Upper lobe of left lung (tissue), 6 donors: Measurements from ENCODE around the gene SP7. TPM values are rescaled to one million over a fixed set of nuclear protein-coding genes. Genes with fewer than 3 reads are reported as not detected.

Experiments used
- ATAC-seq, 2 donors: fragments of 200-7000 bp; cut with Tn5 transposase; one replicate each; pipeline ENCODE4 v1.9.1; 2022; ENCODE audit warnings: mild to moderate bottlenecking in 2 of 2, moderate library complexity in 2 of 2; ENCODE audit not compliant: low FRiP score in 2 of 2
- DNase-seq, 2 donors: peaks; one replicate each; pipeline ENCODE4 v3.0.0-alpha.2; 2019 to 2020
- H3K27ac ChIP-seq, 4 donors: fragments of 200-600 bp; sonication (generic); one replicate each; pipeline ENCODE4 v1.5.1; 2016 to 2019
- H3K27me3 ChIP-seq, 4 donors: fragments of 200-600 bp; sonication (generic); one replicate each; pipeline ENCODE4 v1.5.1; 2017 to 2019
- H3K36me3 ChIP-seq, 4 donors: fragments of 200-600 bp; sonication (generic); one replicate each; pipeline ENCODE4 v1.5.1; 2016 to 2019
- H3K4me1 ChIP-seq, 4 donors: fragments of 200-600 bp; sonication (generic); one replicate each; pipeline ENCODE4 v1.5.1; 2018 to 2019
- H3K4me3 ChIP-seq, 4 donors: fragments of 200-600 bp; sonication (generic); one replicate each; pipeline ENCODE4 v1.5.1; 2017 to 2019; ENCODE audit warnings: mild to moderate bottlenecking in 2 of 4, moderate library complexity in 1 of 4
- H3K9me3 ChIP-seq, 4 donors: fragments of 200-600 bp; sonication (generic); one replicate each; pipeline ENCODE4 v1.5.1; 2018 to 2019
- EP300 ChIP-seq, 4 donors: sonication (generic); formaldehyde crosslinking; IDR thresholded peaks; one replicate each; pipeline ENCODE4 v1.5.1; 2017; ENCODE audit warnings: antibody characterized with exemption in 4 of 4, control low read depth in 2 of 4
- POLR2A ChIP-seq, 4 donors: fragments of 450-650 bp; IDR thresholded peaks; one replicate each; pipeline ENCODE4 v1.5.1; 2016 to 2017; ENCODE audit warnings: antibody characterized with exemption in 4 of 4, mild to moderate bottlenecking in 2 of 4
- POLR2AphosphoS5 ChIP-seq, 2 donors: sonication (generic); formaldehyde crosslinking; IDR thresholded peaks; one replicate each; pipeline ENCODE4 v1.5.1; 2017; ENCODE audit warnings: antibody characterized with exemption in 2 of 2
- WGBS, 2 donors: methylation state at CpG; one replicate each; pipeline ENCODE4 v1.1.5; 2017 to 2018; 5-methylcytosine and 5-hydroxymethylcytosine counted together
- total RNA-seq, 6 donors: library from RNA; depleted of rRNA in 4 of 6; stranded (reverse); fragments of >200 nt in 4 of 6; gene quantifications; one replicate each; pipeline versions ENCODE4 v1.1.0 to v1.2.1, GENCODE V29; 2016 to 2021
- TF ChIP-seq, protein P1 (sequence below), 6 experiments: fragments of 450-650 bp in 4 of 6; fragments of 200-600 bp in 2 of 6; sonication (generic) in 2 of 6; IDR thresholded peaks; one replicate each; pipeline ENCODE4 v1.5.1; 2016 to 2019; ENCODE audit warnings: antibody characterized with exemption in 6 of 6
- donor health status: DM: no; HTN: no; CAD: no; lungs with moderate emphysema.
- donor health status: DM: no; HTN: yes; CAD: no; lungs with severe emphysema.

Gene SP7
- total RNA-seq, 6 donors from 2014 or later, result not detected

DNA sequence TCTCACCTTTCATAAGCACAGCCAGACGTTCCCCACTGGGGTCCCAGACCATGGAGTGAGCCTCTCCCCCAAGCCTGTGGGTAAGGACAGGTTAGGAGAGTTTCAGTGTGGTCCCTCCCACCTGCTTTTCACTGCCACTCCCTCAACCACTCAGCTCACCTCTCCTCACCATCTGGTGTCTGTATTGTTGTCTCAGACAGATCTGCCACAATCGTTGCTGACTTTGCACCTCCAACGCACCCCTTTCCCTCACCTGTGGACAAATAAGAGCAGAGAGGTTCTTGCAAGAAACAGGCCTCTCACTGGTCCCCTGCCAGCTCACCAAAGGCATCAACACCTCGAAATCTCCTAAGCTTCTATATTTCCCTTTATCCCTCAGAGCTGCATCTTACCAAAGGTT is 27.9 kb downstream of the SP7 start:
- Histone ChIP-seq H3K27ac (no peak overlapping the region), H3K4me3 (no peak overlapping the region), H3K4me1 (peaks cover 0 to 2% (median 0%) of the 10 kb centered on the region in 4 donors), H3K27me3 (no peaks in the 10 kb centered on the region), H3K9me3 (no peaks in the 10 kb centered on the region), H3K36me3 (peaks cover 22 to 75% (median 63%) of the 10 kb centered on the region in 4 donors)
- ATAC-seq (no peak), DNase-seq (no peak)
- WGBS, 2 donors, result 73 to 74% methylated on average over 3 to 4 of the region's 4 CpGs
- TF ChIP-seq POLR2A (IDR thresholded peaks at IDR 0.05), result no peak
- TF ChIP-seq, protein P1, sequence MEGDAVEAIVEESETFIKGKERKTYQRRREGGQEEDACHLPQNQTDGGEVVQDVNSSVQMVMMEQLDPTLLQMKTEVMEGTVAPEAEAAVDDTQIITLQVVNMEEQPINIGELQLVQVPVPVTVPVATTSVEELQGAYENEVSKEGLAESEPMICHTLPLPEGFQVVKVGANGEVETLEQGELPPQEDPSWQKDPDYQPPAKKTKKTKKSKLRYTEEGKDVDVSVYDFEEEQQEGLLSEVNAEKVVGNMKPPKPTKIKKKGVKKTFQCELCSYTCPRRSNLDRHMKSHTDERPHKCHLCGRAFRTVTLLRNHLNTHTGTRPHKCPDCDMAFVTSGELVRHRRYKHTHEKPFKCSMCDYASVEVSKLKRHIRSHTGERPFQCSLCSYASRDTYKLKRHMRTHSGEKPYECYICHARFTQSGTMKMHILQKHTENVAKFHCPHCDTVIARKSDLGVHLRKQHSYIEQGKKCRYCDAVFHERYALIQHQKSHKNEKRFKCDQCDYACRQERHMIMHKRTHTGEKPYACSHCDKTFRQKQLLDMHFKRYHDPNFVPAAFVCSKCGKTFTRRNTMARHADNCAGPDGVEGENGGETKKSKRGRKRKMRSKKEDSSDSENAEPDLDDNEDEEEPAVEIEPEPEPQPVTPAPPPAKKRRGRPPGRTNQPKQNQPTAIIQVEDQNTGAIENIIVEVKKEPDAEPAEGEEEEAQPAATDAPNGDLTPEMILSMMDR (IDR thresholded peaks at IDR 0.05), result no peak
- no peak for TF ChIP-seq EP300 (IDR thresholded peaks at IDR 0.05)
- TF ChIP-seq POLR2AphosphoS5 (IDR thresholded peaks at IDR 0.05), result no peak

DNA sequence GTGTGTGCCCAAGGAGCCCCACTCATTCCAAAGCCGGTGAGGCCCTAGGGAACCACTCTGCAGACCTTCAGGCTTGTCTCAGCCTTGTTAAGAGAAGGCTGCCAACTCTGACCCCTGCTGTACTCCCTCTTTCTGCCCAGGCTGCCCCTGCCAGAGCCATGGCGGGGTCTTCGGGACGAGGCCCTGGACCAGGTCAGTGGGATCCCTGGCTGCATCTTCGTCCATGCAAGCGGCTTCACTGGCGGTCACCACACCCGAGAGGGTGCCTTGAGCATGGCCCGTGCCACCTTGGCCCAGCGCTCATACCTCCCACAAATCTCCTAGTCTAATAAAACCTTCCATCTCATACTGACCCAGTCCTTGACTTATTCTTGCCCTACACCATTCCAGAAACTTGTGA is 29.3 kb downstream of the SP7 start:
- ATAC-seq (peak in 1 of 2 donors; percentile 28), DNase-seq (no peak)
- H3K27ac ChIP-seq, result no peak overlapping the region
- no peaks in the 10 kb centered on the region for H3K27me3 ChIP-seq
- peaks cover 3 to 17% (median 4%) of the 10 kb centered on the region in 4 donors for H3K4me1 ChIP-seq
- H3K4me3 ChIP-seq, result no peak overlapping the region
- peaks cover 23 to 87% (median 65%) of the 10 kb centered on the region in 4 donors for H3K36me3 ChIP-seq
- H3K9me3 ChIP-seq, result no peaks in the 10 kb centered on the region
- WGBS, 2 donors, result 98 to 100% methylated on average over 5 to 7 of the region's 10 CpGs
- TF ChIP-seq POLR2A (IDR thresholded peaks at IDR 0.05) (no peak), EP300 (IDR thresholded peaks at IDR 0.05) (no peak), POLR2AphosphoS5 (IDR thresholded peaks at IDR 0.05) (no peak)
- TF ChIP-seq, protein P1 (IDR thresholded peaks at IDR 0.05), result no peak

DNA sequence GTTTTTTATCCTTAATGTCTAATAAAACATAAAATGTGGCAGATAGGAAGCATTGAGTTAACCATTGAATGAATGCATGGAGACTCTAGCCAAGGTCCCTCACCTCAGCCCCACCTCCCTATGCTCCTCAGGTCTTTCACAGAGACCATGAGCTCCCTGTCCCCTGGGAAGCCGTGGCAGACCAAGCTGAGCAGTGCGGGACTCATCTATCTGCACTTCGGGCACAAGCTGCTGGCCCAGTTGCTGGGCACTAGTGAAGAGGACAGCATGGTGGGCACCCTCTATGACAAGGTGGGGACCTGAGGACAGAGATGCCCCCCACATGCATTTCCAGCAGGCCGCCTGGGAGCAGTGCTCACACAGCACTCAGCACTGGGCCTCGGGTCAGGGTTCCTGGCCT is 33.3 kb downstream of the SP7 start:
- H3K27me3 ChIP-seq, result no peaks in the 10 kb centered on the region
- DNase-seq (no peak), ATAC-seq (no peak)
- no peak overlapping the region for H3K27ac ChIP-seq
- H3K4me3 ChIP-seq, result no peak overlapping the region
- 98 to 100% methylated on average over 1 to 5 of the region's 5 CpGs for WGBS, 2 donors
- TF ChIP-seq, protein P1 (IDR thresholded peaks at IDR 0.05), result no peak
- TF ChIP-seq POLR2A (IDR thresholded peaks at IDR 0.05) (no peak), EP300 (IDR thresholded peaks at IDR 0.05) (no peak), POLR2AphosphoS5 (IDR thresholded peaks at IDR 0.05) (no peak)
- H3K9me3 ChIP-seq, result no peaks in the 10 kb centered on the region
- peaks cover 22 to 68% (median 46%) of the 10 kb centered on the region in 4 donors for H3K36me3 ChIP-seq
- peaks cover 25 to 53% (median 26%) of the 10 kb centered on the region in 4 donors for H3K4me1 ChIP-seq

DNA sequence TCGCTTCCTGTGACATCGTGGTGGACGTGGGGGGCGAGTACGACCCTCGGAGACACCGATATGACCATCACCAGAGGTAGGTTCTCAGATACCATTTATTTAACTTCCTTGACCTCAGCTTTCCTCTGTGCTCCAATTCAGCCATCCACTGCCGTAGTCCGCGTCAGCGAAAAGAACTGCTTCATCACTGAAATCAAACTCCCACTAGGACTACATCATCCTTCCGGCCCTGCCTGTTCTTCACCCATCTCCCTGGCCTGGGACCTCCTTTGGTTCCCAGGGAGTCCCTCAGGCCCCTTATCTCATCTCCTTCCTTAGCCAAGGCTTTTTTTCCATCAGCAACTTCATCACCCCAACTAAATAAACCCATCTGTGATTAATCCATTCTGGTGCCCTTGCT is 36.0 kb downstream of the SP7 start:
- H3K27me3 ChIP-seq, result no peaks in the 10 kb centered on the region
- ATAC-seq (peak in 1 of 2 donors; percentile 4), DNase-seq (no peak)
- H3K27ac ChIP-seq, result peak overlapping the region; percentile 65 to 92 (median 82)
- 2 to 3% methylated on average over 6 to 12 of the region's 12 CpGs for WGBS, 2 donors
- peak overlapping the region; percentile 74 to 84 (median 82) for H3K4me3 ChIP-seq
- H3K36me3 ChIP-seq, result peaks cover 4 to 46% (median 21%) of the 10 kb centered on the region in 4 donors
- no peak for TF ChIP-seq EP300 (IDR thresholded peaks at IDR 0.05)
- TF ChIP-seq, protein P1 (IDR thresholded peaks at IDR 0.05), result no peak
- TF ChIP-seq POLR2A (IDR thresholded peaks at IDR 0.05), result no peak
- no peak for TF ChIP-seq POLR2AphosphoS5 (IDR thresholded peaks at IDR 0.05)
- H3K4me1 ChIP-seq, result peaks cover 43 to 69% (median 46%) of the 10 kb centered on the region in 4 donors
- H3K9me3 ChIP-seq, result no peaks in the 10 kb centered on the region
